ENCODE measurements around the gene CDC25B. TPM values are rescaled to one million over a fixed set of nuclear protein-coding genes. Genes with fewer than 3 reads are reported as not detected.

The CDC25B gene
- total RNA-seq, 3 donors from 2014 or later, result 18.1 to 25.0 (median 22.0) TPM

DNA sequence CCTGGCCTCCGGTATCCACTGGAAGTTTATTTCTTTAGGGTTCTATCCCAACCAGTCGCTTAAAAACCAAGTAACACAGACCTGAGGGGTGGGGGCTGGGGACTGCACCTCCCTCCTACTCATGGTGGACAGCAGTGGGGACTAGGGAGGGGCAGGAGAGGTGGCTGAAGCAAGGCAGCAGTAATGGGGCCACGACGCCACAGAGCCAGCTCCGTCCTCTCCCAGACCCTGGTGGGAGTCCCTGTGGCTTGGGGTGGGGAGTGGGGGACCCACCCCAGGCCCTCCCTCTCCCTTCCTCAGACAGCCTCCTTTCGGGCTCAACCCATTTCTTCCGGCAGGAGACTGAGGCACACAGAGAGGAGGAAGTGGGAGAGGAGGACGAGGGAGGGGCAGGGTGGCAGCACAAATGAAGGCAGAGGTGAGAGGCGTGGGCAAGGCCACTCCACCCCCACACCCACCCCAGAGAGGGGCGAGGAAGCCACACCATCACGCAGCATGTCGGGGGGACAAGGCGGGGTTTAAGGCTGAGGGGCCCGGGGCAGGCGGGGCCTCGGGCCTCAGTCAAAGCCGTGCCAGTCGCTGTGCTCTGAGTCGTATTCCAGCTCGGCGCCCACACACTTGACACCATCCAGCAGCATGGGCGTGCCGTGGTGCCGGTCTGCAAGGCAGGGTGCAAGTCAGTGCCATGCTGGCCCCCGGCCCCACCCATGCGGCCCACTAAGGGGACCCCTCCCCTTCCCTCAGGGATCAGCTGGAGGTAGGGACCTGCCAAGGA lies 42.4 kb upstream of the CDC25B start:
- H3K9me3 ChIP-seq, result no peaks in the 10 kb centered on the region
- peak overlapping the region; percentile 6 to 54 for H3K27ac ChIP-seq
- DNase-seq (ENCODE audit: low spot score in 2 of 2), result no peak
- TF ChIP-seq POLR2AphosphoS5 (IDR thresholded peaks at IDR 0.05) (no peak), POLR2A (IDR thresholded peaks at IDR 0.05) (no peak)
- TF ChIP-seq, protein P1, sequence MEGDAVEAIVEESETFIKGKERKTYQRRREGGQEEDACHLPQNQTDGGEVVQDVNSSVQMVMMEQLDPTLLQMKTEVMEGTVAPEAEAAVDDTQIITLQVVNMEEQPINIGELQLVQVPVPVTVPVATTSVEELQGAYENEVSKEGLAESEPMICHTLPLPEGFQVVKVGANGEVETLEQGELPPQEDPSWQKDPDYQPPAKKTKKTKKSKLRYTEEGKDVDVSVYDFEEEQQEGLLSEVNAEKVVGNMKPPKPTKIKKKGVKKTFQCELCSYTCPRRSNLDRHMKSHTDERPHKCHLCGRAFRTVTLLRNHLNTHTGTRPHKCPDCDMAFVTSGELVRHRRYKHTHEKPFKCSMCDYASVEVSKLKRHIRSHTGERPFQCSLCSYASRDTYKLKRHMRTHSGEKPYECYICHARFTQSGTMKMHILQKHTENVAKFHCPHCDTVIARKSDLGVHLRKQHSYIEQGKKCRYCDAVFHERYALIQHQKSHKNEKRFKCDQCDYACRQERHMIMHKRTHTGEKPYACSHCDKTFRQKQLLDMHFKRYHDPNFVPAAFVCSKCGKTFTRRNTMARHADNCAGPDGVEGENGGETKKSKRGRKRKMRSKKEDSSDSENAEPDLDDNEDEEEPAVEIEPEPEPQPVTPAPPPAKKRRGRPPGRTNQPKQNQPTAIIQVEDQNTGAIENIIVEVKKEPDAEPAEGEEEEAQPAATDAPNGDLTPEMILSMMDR (IDR thresholded peaks at IDR 0.05), result no peak
- no peaks in the 10 kb centered on the region for H3K4me1 ChIP-seq
- no peak overlapping the region for H3K4me3 ChIP-seq
- intact Hi-C loops (cut with DNase I; ENCODE audit: low total_unique reads), result no loop called here
- peaks cover 7 to 21% of the 10 kb centered on the region in 2 donors for H3K27me3 ChIP-seq
- H3K36me3 ChIP-seq, result no peaks in the 10 kb centered on the region

DNA sequence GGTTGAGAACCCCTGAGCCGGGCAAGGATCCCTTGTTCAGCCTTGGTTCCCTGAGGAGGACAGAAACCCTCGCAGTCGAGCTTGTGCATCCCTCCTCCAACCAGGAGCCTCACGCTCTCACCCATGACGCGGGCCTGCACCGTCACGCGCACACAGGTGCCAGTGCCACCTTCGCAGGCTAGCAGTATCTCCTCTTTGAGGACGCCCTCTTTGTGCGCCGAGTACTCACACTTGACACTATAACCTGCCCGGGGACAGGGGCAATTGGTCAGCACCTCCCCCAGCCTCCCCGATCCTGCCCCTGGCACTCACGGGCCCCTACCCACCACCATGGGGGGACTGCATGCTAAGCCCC lies 41.9 kb upstream of the CDC25B start:
- DNase-seq (ENCODE audit: low spot score in 2 of 2), result no peak
- H3K4me1 ChIP-seq, result no peaks in the 10 kb centered on the region
- no peak overlapping the region for H3K27ac ChIP-seq
- TF ChIP-seq POLR2AphosphoS5 (IDR thresholded peaks at IDR 0.05) (no peak), POLR2A (IDR thresholded peaks at IDR 0.05) (no peak)
- H3K9me3 ChIP-seq, result no peaks in the 10 kb centered on the region
- peaks cover 7 to 21% of the 10 kb centered on the region in 2 donors for H3K27me3 ChIP-seq
- no peaks in the 10 kb centered on the region for H3K36me3 ChIP-seq
- H3K4me3 ChIP-seq, result no peak overlapping the region
- intact Hi-C loops (cut with DNase I; ENCODE audit: low total_unique reads), result no loop called here

GRCh38 chr20:3755269-3755668 lies 40.8 kb upstream of the CDC25B start:
- Histone ChIP-seq H3K36me3 (no peaks in the 10 kb centered on the region), H3K4me1 (no peaks in the 10 kb centered on the region), H3K4me3 (no peak overlapping the region), H3K27me3 (peaks cover 3 to 12% of the 10 kb centered on the region in 2 donors), H3K9me3 (no peaks in the 10 kb centered on the region), H3K27ac (no peak overlapping the region)
- intact Hi-C loops (cut with DNase I; ENCODE audit: low total_unique reads), result no loop called here
- no peak for DNase-seq (ENCODE audit: low spot score in 2 of 2)
- no peak for TF ChIP-seq POLR2AphosphoS5 (IDR thresholded peaks at IDR 0.05)
- TF ChIP-seq, protein P1 (IDR thresholded peaks at IDR 0.05), result no peak
- no peak for TF ChIP-seq POLR2A (IDR thresholded peaks at IDR 0.05)

DNA sequence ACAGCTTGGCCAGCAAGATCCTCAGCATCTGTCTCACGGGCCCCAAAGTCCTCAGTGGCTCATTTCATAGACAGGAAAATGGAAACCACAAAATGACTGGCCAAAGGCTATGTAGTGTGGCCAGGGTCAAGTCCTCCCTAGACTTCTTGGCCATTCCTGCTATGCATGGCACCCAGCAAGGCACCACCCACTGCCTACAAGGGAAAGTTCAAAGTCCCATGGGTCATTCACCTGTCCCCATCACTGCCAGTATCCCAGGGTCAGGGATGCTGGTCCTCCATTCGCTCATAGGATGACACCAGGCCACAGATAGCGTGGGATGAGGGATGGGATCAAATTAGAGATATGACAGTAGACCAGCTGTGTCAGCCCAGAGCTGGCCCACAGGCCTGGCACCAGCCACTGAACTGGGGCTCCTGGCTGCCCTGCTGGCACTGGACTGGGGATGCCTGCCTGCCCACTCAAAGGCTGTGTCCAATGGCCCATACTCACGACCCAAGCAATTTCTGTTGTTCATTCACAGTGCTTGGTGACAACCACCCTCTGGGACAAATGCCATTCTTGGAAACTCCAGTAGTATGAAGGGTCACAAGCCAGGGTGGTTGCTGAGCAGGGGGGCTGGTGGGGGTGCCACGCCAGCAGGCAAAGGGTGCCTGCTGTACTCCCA lies 40.2 kb upstream of the CDC25B start:
- Histone ChIP-seq H3K27me3 (peaks cover 0 to 5% of the 10 kb centered on the region in 2 donors), H3K36me3 (no peaks in the 10 kb centered on the region), H3K4me1 (no peaks in the 10 kb centered on the region), H3K4me3 (no peak overlapping the region), H3K27ac (no peak overlapping the region), H3K9me3 (no peaks in the 10 kb centered on the region)
- TF ChIP-seq POLR2AphosphoS5 (IDR thresholded peaks at IDR 0.05), result no peak
- TF ChIP-seq, protein P1 (IDR thresholded peaks at IDR 0.05), result no peak
- no peak for TF ChIP-seq POLR2A (IDR thresholded peaks at IDR 0.05)
- DNase-seq (ENCODE audit: low spot score in 2 of 2), result no peak
- intact Hi-C loops (cut with DNase I; ENCODE audit: low total_unique reads), result no loop called here

DNA sequence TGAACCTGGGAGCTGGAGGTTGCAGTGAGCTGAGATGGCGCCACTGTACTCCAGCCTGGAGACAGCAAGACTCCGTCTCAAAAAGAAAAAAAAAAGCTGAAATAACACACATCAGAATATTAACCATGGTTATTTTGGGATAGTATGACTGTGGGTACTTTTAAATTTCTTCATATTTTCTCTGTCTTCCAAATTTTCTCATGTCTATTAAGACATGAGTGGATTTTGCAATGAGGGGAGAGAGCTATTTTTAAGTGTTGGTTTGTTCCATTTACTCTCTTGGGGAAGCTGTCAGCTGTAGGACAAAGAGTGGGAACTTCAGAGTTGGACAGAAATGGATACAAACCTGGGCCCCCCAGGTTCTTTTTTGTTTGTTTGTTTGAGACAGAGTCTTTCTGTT lies 38.8 kb upstream of the CDC25B start:
- no peaks in the 10 kb centered on the region for H3K9me3 ChIP-seq
- no peak overlapping the region for H3K4me3 ChIP-seq
- no peaks in the 10 kb centered on the region for H3K27me3 ChIP-seq
- H3K27ac ChIP-seq, result peak overlapping the region in 1 of 2 donors; percentile 55
- no peaks in the 10 kb centered on the region for H3K4me1 ChIP-seq
- no peak for DNase-seq (ENCODE audit: low spot score in 2 of 2)
- intact Hi-C loops (cut with DNase I; ENCODE audit: low total_unique reads), result no loop called here
- H3K36me3 ChIP-seq, result no peaks in the 10 kb centered on the region
- TF ChIP-seq POLR2A (IDR thresholded peaks at IDR 0.05) (no peak), POLR2AphosphoS5 (IDR thresholded peaks at IDR 0.05) (no peak)
- TF ChIP-seq, protein P1 (IDR thresholded peaks at IDR 0.05), result no peak

Measured in breast epithelium (tissue), 4 donors.